Right forelimb (tissue), 1 donor: Measurements from ENCODE around the gene GPR176.

ENCODE experiments used
- DNase-seq: peaks from one replicate; pipeline ENCODE4 v3.0.0-alpha.2; 2018

GPR176 gene

GRCh38 chr15:39888809-39889208 is 31.3 kb downstream of the GPR176 start:
- no peak for DNase-seq

- DNase-seq, result no peak
Observed at GRCh38 chr15:39888243-39888642, 31.8 kb downstream of the GPR176 start.

- DNase-seq, result no peak
Observed at GRCh38 chr15:39887832-39888231, 32.2 kb downstream of the GPR176 start.

GRCh38 chr15:39887211-39887610 is 32.9 kb downstream of the GPR176 start:
- no peak for DNase-seq

- no peak for DNase-seq
Observed at GRCh38 chr15:39886418-39886817, 33.6 kb downstream of the GPR176 start.

- DNase-seq, result no peak
Observed at GRCh38 chr15:39885099-39885777, 34.8 kb downstream of the GPR176 start.

GRCh38 chr15:39884351-39884750 is 35.7 kb downstream of the GPR176 start:
- no peak for DNase-seq

GRCh38 chr15:39882602-39883001 is 37.5 kb downstream of the GPR176 start:
- no peak for DNase-seq

GRCh38 chr15:39881790-39882189 is 38.3 kb downstream of the GPR176 start:
- no peak for DNase-seq

GRCh38 chr15:39880718-39881387 is 39.2 kb downstream of the GPR176 start:
- no peak for DNase-seq

- DNase-seq, result no peak
Observed at GRCh38 chr15:39878406-39878785, 41.7 kb downstream of the GPR176 start.

GRCh38 chr15:39874890-39875549 is 45.0 kb downstream of the GPR176 start:
- no peak for DNase-seq

- no peak for DNase-seq
Observed at GRCh38 chr15:39873978-39874377, 46.1 kb downstream of the GPR176 start.

GRCh38 chr15:39870537-39870936 is 49.5 kb downstream of the GPR176 start:
- no peak for DNase-seq

- DNase-seq, result no peak
Observed at GRCh38 chr15:39869858-39870515, 50.1 kb downstream of the GPR176 start.

GRCh38 chr15:39869254-39869653 is 50.8 kb downstream of the GPR176 start:
- no peak for DNase-seq

GRCh38 chr15:39868396-39868795 is 51.7 kb downstream of the GPR176 start:
- no peak for DNase-seq

- no peak for DNase-seq
Observed at GRCh38 chr15:39864116-39864515, 56.0 kb downstream of the GPR176 start.

GRCh38 chr15:39860871-39861270 is 59.2 kb downstream of the GPR176 start:
- no peak for DNase-seq

- DNase-seq, result no peak
Observed at GRCh38 chr15:39860200-39860599, 59.9 kb downstream of the GPR176 start.

- no peak for DNase-seq
Observed at GRCh38 chr15:39859636-39860035, 60.4 kb downstream of the GPR176 start.

GRCh38 chr15:39857132-39857531 is 62.9 kb downstream of the GPR176 start:
- DNase-seq, result no peak

GRCh38 chr15:39856357-39856756 is 63.7 kb downstream of the GPR176 start:
- no peak for DNase-seq

- DNase-seq, result no peak
Observed at GRCh38 chr15:39855400-39855799, 64.7 kb downstream of the GPR176 start.
